ENCODE results near the gene LAMA2. TPM values are rescaled to one million over a fixed set of nuclear protein-coding genes. Genes with fewer than 3 reads are reported as not detected.

Gene LAMA2
- total RNA-seq, 2 donors from 2014 or later = 111 to 217 TPM

GRCh38 chr6:129476810-129477209 is 593.9 kb downstream of the LAMA2 start:
- DNase-seq (ENCODE audit: low spot score) = no peak
- Histone ChIP-seq H3K9me3 (no peaks in the 10 kb centered on the region), H3K4me1 (ENCODE audit: control insufficient read depth in 1 of 2, low read depth in 2 of 2) (no peaks in the 10 kb centered on the region), H3K36me3 (peaks cover 5% of the 10 kb centered on the region), H3K4me3 (no peak overlapping the region), H3K27ac (no peak overlapping the region), H3K27me3 (replicated peaks; ENCODE audit: insufficient read depth) (no peaks in the 10 kb centered on the region)
- TF ChIP-seq, protein P1, sequence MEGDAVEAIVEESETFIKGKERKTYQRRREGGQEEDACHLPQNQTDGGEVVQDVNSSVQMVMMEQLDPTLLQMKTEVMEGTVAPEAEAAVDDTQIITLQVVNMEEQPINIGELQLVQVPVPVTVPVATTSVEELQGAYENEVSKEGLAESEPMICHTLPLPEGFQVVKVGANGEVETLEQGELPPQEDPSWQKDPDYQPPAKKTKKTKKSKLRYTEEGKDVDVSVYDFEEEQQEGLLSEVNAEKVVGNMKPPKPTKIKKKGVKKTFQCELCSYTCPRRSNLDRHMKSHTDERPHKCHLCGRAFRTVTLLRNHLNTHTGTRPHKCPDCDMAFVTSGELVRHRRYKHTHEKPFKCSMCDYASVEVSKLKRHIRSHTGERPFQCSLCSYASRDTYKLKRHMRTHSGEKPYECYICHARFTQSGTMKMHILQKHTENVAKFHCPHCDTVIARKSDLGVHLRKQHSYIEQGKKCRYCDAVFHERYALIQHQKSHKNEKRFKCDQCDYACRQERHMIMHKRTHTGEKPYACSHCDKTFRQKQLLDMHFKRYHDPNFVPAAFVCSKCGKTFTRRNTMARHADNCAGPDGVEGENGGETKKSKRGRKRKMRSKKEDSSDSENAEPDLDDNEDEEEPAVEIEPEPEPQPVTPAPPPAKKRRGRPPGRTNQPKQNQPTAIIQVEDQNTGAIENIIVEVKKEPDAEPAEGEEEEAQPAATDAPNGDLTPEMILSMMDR (IDR thresholded peaks at IDR 0.05) = no peak
- ATAC-seq (ENCODE audit: insufficient number of reproducible peaks, low FRiP score, low read depth) = no peak

GRCh38 chr6:129478379-129478778 is 595.4 kb downstream of the LAMA2 start:
- Histone ChIP-seq H3K27me3 (replicated peaks; ENCODE audit: insufficient read depth) (no peaks in the 10 kb centered on the region), H3K36me3 (peaks cover 5% of the 10 kb centered on the region), H3K4me3 (no peak overlapping the region), H3K4me1 (ENCODE audit: control insufficient read depth in 1 of 2, low read depth in 2 of 2) (no peaks in the 10 kb centered on the region), H3K27ac (no peak overlapping the region), H3K9me3 (no peaks in the 10 kb centered on the region)
- no peak for ATAC-seq (ENCODE audit: insufficient number of reproducible peaks, low FRiP score, low read depth)
- no peak for DNase-seq (ENCODE audit: low spot score)
- TF ChIP-seq, protein P1 (IDR thresholded peaks at IDR 0.05) = no peak

DNA sequence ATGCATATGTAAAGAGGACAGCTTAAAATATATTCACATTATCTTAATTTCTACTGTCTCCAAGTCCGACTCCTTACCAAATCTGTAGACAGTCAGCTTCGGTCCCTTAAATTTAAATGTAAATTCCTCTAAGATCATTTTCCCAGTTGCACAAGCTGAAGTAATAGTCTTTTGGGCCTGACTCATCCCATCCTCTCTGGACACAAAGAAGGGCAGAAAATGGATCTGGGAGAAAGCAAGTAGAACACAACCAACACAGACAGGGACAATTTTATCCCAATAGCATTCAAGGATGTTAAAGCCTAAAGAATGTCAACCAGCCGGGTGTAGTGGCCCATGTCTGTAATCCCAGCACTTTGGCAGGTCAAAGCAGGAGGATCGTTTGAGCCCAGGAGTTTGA is 598.8 kb downstream of the LAMA2 start:
- H3K27me3 ChIP-seq (replicated peaks; ENCODE audit: insufficient read depth) = no peaks in the 10 kb centered on the region
- peaks cover 8% of the 10 kb centered on the region for H3K36me3 ChIP-seq
- H3K4me3 ChIP-seq = no peak overlapping the region
- DNase-seq (ENCODE audit: low spot score) (no peak), ATAC-seq (ENCODE audit: insufficient number of reproducible peaks, low FRiP score, low read depth) (no peak)
- H3K27ac ChIP-seq = no peak overlapping the region
- TF ChIP-seq, protein P1 (IDR thresholded peaks at IDR 0.05) = no peak
- H3K9me3 ChIP-seq = no peaks in the 10 kb centered on the region
- no peaks in the 10 kb centered on the region for H3K4me1 ChIP-seq (ENCODE audit: control insufficient read depth in 1 of 2, low read depth in 2 of 2)

DNA sequence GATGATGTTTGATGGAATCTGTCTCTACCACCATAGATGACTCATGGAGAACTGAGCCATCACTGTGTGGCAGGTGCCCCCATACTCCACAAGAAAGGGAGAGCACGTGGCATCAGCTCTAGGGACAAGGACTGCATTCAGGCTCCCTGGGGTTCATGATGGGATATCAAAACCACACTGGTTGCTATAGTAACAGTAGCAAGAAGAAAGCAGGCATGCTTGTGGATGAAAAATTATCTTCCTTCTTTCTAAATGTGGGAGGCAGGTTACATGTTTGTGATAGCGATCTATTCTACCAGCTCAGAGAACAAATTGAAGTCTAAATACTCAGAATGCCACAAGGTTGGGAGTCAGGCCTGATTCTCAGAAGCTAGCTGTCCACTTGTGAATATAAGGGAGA is 602.8 kb downstream of the LAMA2 start:
- DNase-seq (ENCODE audit: low spot score) (no peak), ATAC-seq (ENCODE audit: insufficient number of reproducible peaks, low FRiP score, low read depth) (no peak)
- Histone ChIP-seq H3K4me1 (ENCODE audit: control insufficient read depth in 1 of 2, low read depth in 2 of 2) (peaks cover 4 to 15% of the 10 kb centered on the region in 2 donors), H3K27ac (no peak overlapping the region), H3K9me3 (no peaks in the 10 kb centered on the region), H3K27me3 (replicated peaks; ENCODE audit: insufficient read depth) (no peaks in the 10 kb centered on the region), H3K36me3 (peaks cover 8% of the 10 kb centered on the region), H3K4me3 (no peak overlapping the region)
- TF ChIP-seq, protein P1 (IDR thresholded peaks at IDR 0.05) = no peak

DNA sequence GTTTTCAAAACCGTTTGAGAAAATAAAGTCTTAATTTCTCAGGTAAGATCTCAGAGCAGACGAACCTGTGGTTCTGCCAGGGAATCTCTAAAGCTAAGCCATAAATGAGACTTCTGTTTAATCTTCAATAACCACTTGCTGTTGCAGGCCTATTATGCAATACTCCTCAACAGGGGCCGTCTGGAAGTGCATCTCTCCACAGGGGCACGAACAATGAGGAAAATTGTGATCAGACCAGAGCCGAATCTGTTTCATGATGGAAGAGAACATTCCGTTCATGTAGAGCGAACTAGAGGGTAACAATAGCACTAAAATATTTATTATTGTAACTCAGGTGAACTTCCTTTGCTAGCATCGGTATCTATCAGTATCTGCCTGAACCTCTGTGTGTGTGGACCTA is 603.4 kb downstream of the LAMA2 start:
- H3K27ac ChIP-seq = no peak overlapping the region

More for the DNA sequence above, 603.4 kb downstream of the LAMA2 start:
- TF ChIP-seq, protein P1 (IDR thresholded peaks at IDR 0.05) = no peak
- Histone ChIP-seq H3K27me3 (replicated peaks; ENCODE audit: insufficient read depth) (no peaks in the 10 kb centered on the region), H3K4me3 (no peak overlapping the region), H3K4me1 (ENCODE audit: control insufficient read depth in 1 of 2, low read depth in 2 of 2) (peaks cover 6 to 21% of the 10 kb centered on the region in 2 donors), H3K36me3 (peaks cover 4% of the 10 kb centered on the region), H3K9me3 (no peaks in the 10 kb centered on the region)
- DNase-seq (ENCODE audit: low spot score) (no peak), ATAC-seq (ENCODE audit: insufficient number of reproducible peaks, low FRiP score, low read depth) (no peak)
